Endothelial cell of umbilical vein (primary cell): ENCODE results near the gene ISLR. TPM values are rescaled to one million over a fixed set of nuclear protein-coding genes. Genes with fewer than 3 reads are reported as not detected.

Experiments
- BruUV-seq: library from RNA; stranded (reverse); fragments of 400-500 nt; replicated peaks from 2 replicates; lab custom pipeline; 2021; lab: Mats Ljungman, UMichigan
- CTCF ChIA-PET: fragments of 300-600, 350-600 bp; sonication (Branson Sonifier 250); formaldehyde crosslinking; loops from one replicate; lab custom pipeline; 2021; ENCODE audit warnings: antibody characterized with exemption, inconsistent platforms; lab: Charles Lee
- POLR2A ChIA-PET: fragments of 300-600, 350-600 bp; sonication (Branson Sonifier 250); formaldehyde crosslinking; loops from one replicate; lab custom pipeline; 2021; ENCODE audit warnings: antibody characterized with exemption, inconsistent platforms; lab: Charles Lee
- DNase-seq: peaks from one replicate; pipeline ENCODE4 v3.0.0-alpha.2; 2011; ENCODE audit warnings: low read depth, low spot score
- FAIRE-seq: peaks from 2 replicates; lab custom pipeline; 2011; peaks lifted over from hg19 to GRCh38; lab: Jason Lieb, UNC
- H2AFZ ChIP-seq: 2 replicates; pipeline ENCODE4 v1.6.0; 2012; ENCODE audit warnings: low read depth, low read length, control low read depth, inconsistent platforms
- H3K27ac ChIP-seq: 2 replicates; pipeline ENCODE4 v1.5.1; 2011; ENCODE audit warnings: low read depth, mild to moderate bottlenecking, control low read depth, low read length, moderate library complexity; ENCODE audit not compliant: insufficient read depth
- H3K27me3 ChIP-seq, 2 experiments: 2 replicates each; pipeline versions ENCODE4 v1.6.0 to v1.6.1; 2011; ENCODE audit warnings: low read length in 2 of 2, mixed read lengths in 1 of 2; ENCODE audit not compliant: control insufficient read depth in 2 of 2, insufficient read depth in 2 of 2
- H3K36me3 ChIP-seq, 2 experiments: 2 replicates in 1 of 2; 3 replicates in 1 of 2; pipeline ENCODE4 v1.5.1; 2011; ENCODE audit warnings: low read length in 2 of 2, mild to moderate bottlenecking in 1 of 2, moderate library complexity in 1 of 2; ENCODE audit not compliant: control insufficient read depth in 2 of 2, insufficient read depth in 2 of 2; ENCODE audit errors: extremely low read depth in 1 of 2
- H3K4me1 ChIP-seq: 3 replicates; pipeline ENCODE4 v1.5.1; 2011; ENCODE audit warnings: mild to moderate bottlenecking, low read length; ENCODE audit not compliant: control insufficient read depth, insufficient read depth; ENCODE audit errors: extremely low read depth
- H3K4me2 ChIP-seq: 2 replicates; pipeline ENCODE4 v1.6.1; 2011; ENCODE audit warnings: low read length, control low read depth, mixed read lengths; ENCODE audit not compliant: insufficient read depth
- H3K4me3 ChIP-seq, 3 experiments: fragments of 200-600 bp in 1 of 3; sonication (generic), shearing (Covaris generic) in 1 of 3; replicated peaks in 1 of 3; 2 replicates each; pipeline ENCODE4 v1.5.1; 2011 to 2016; ENCODE audit warnings: control low read depth in 3 of 3, low read length in 3 of 3, mild to moderate bottlenecking in 2 of 3, inconsistent platforms in 1 of 3, low read depth in 1 of 3, moderate library complexity in 1 of 3; ENCODE audit not compliant: insufficient read depth in 1 of 3
- H3K79me2 ChIP-seq: 2 replicates; pipeline ENCODE4 v1.6.0; 2012; ENCODE audit warnings: low read length, inconsistent platforms; ENCODE audit not compliant: control insufficient read depth, insufficient read depth
- H3K9ac ChIP-seq: replicated peaks from 2 replicates; pipeline ENCODE3; 2011; ENCODE audit warnings: low read length, control low read depth; ENCODE audit not compliant: insufficient read depth; ENCODE audit errors: extremely low read depth
- H3K9me1 ChIP-seq: replicated peaks from 3 replicates; pipeline ENCODE4 v1.6.0; 2011; ENCODE audit warnings: mild to moderate bottlenecking, low read length; ENCODE audit not compliant: control insufficient read depth, insufficient read depth; ENCODE audit errors: extremely low read depth
- H3K9me3 ChIP-seq: replicated peaks from 2 replicates; pipeline ENCODE4 v1.5.1; 2012; ENCODE audit warnings: low read length, inconsistent platforms; ENCODE audit not compliant: control insufficient read depth, insufficient read depth
- H4K20me1 ChIP-seq: replicated peaks from 2 replicates; pipeline ENCODE3; 2011; ENCODE audit warnings: mild to moderate bottlenecking, low read length; ENCODE audit not compliant: control insufficient read depth, insufficient read depth; ENCODE audit errors: extremely low read depth
- EZH2 ChIP-seq: IDR thresholded peaks from 2 replicates; pipeline ENCODE4 v1.6.1; 2012; ENCODE audit warnings: borderline replicate concordance, low read depth, mild to moderate bottlenecking, moderate library complexity, low read length, inconsistent platforms; ENCODE audit not compliant: severe bottlenecking
- GATA2 ChIP-seq: IDR thresholded peaks from 2 replicates; pipeline ENCODE4 v1.7.0; 2011; ENCODE audit warnings: low read depth, mild to moderate bottlenecking, moderate library complexity, mixed read lengths, low read length; ENCODE audit not compliant: insufficient read length, insufficient read depth
- JUN ChIP-seq: IDR thresholded peaks from 2 replicates; pipeline ENCODE4 v1.6.1; 2011; ENCODE audit warnings: borderline replicate concordance, low read depth; ENCODE audit not compliant: insufficient read length, insufficient read depth
- MYC ChIP-seq: IDR thresholded peaks from one replicate; pipeline ENCODE4 v1.6.1; 2011; ENCODE audit warnings: mild to moderate bottlenecking, low read depth, low read length
- POLR2A ChIP-seq: IDR thresholded peaks from 2 replicates; pipeline ENCODE4 v1.6.1; 2012; ENCODE audit warnings: low read depth, mild to moderate bottlenecking, control low read depth, low read length
- POLR2AphosphoS5 ChIP-seq: IDR thresholded peaks from 2 replicates; pipeline ENCODE4 v1.6.1; 2012; ENCODE audit warnings: low read depth, mild to moderate bottlenecking, control low read depth, low read length, moderate library complexity; ENCODE audit not compliant: insufficient read depth
- dilution Hi-C: fragments of 300-500 bp; cut with MboI; formaldehyde crosslinking; loops from one replicate; pipeline ENCODE4 v1.15.0; 2019; ENCODE audit warnings: low sequenced_read_pairs; ENCODE audit not compliant: extremely low pct_ligation_motif_present
- intact Hi-C: fragments of 100-400 bp; cut with micrococcal nuclease; formaldehyde crosslinking; loops from one replicate; pipeline ENCODE4 v1.10.0; 2022
- polyA plus RNA-seq, 4 experiments: library from polyadenylated mRNA; depleted of rRNA in 3 of 4; stranded (reverse) in 3 of 4; unstranded in 1 of 4; fragments of >200 nt; gene quantifications; 2 replicates each; pipeline versions ENCODE4 v1.2.1 to v1.2.3, GENCODE V29; 2011 to 2012; ENCODE audit warnings: missing spikeins in 1 of 4
- total RNA-seq: library from RNA; stranded (reverse); gene quantifications from 2 replicates; pipeline ENCODE4 v1.2.3, GENCODE V29; 2021
- TF ChIP-seq, protein P1 (sequence below): IDR thresholded peaks from 2 replicates; pipeline ENCODE4 v1.6.1; 2011; ENCODE audit not compliant: insufficient read depth, insufficient read length
- TF ChIP-seq, protein P2 (sequence below), 2 donors: IDR thresholded peaks; 1 replicate in 1 of 2; 2 replicates in 1 of 2; pipeline ENCODE4 v1.5.1; 2011; ENCODE audit warnings: low read length in 2 of 2, mild to moderate bottlenecking in 2 of 2, moderate library complexity in 2 of 2, control low read depth in 1 of 2, inconsistent platforms in 1 of 2, low read depth in 1 of 2; ENCODE audit not compliant: insufficient read depth in 1 of 2; ENCODE audit errors: extremely low read depth in 1 of 2

ISLR gene
- total and polyA plus RNA-seq, 2 donors (not counting 3 experiments of a cell fraction or from before 2014, with no cell fraction given): not detected

DNA sequence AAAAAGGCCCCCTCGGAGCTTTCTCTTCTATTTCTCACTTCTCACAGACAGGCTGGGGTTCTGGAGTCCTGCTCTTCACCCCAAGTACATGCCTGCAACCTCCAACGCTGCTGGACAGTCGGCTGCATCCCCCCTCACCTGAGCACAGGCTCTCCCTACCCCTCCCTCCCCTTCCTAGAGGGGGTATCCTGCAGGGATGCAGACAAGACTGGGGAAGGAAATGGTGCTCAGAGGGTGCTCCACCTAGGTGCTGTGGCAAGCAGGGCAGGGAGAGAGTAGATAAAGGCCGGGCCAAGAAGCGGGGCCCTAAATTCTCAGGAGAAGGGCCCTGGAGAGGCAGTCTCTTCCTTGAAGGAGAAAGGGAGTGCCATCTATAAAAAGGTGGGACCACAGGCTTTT is 36.0 kb downstream of the ISLR start:
- CTCF ChIA-PET: no interaction called here

More for the DNA sequence above, 36.0 kb downstream of the ISLR start:
- Histone ChIP-seq H3K9me1 (no peaks in the 10 kb centered on the region), H3K4me1 (no peaks in the 10 kb centered on the region), H3K4me2 (no peak overlapping the region), H3K9me3 (no peaks in the 10 kb centered on the region), H2AFZ (no peak overlapping the region), H3K36me3 (no peaks in the 10 kb centered on the region), H4K20me1 (no peaks in the 10 kb centered on the region), H3K79me2 (no peaks in the 10 kb centered on the region), H3K9ac (no peak overlapping the region), H3K27me3 (peaks cover 0 to 2% of the 10 kb centered on the region in 2 experiments), H3K27ac (no peak overlapping the region), H3K4me3 (no peak overlapping the region)
- intact Hi-C loops: no loop called here
- no TSS peak for BruUV-seq
- no peak for TF ChIP-seq GATA2
- TF ChIP-seq, protein P1, sequence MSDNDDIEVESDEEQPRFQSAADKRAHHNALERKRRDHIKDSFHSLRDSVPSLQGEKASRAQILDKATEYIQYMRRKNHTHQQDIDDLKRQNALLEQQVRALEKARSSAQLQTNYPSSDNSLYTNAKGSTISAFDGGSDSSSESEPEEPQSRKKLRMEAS: no peak
- no peak for TF ChIP-seq MYC
- TF ChIP-seq, protein P2, sequence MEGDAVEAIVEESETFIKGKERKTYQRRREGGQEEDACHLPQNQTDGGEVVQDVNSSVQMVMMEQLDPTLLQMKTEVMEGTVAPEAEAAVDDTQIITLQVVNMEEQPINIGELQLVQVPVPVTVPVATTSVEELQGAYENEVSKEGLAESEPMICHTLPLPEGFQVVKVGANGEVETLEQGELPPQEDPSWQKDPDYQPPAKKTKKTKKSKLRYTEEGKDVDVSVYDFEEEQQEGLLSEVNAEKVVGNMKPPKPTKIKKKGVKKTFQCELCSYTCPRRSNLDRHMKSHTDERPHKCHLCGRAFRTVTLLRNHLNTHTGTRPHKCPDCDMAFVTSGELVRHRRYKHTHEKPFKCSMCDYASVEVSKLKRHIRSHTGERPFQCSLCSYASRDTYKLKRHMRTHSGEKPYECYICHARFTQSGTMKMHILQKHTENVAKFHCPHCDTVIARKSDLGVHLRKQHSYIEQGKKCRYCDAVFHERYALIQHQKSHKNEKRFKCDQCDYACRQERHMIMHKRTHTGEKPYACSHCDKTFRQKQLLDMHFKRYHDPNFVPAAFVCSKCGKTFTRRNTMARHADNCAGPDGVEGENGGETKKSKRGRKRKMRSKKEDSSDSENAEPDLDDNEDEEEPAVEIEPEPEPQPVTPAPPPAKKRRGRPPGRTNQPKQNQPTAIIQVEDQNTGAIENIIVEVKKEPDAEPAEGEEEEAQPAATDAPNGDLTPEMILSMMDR (IDR thresholded peaks at IDR 0.05; ENCODE audit: extremely low read depth in 1 of 2, insufficient read depth in 1 of 2, low read depth in 1 of 2, low read length in 2 of 2): no peak
- no peak for TF ChIP-seq EZH2
- no peak for TF ChIP-seq JUN
- TF ChIP-seq POLR2AphosphoS5: no peak
- TF ChIP-seq POLR2A: no peak
- DNase-seq: no peak
- dilution Hi-C loops: no loop called here
- POLR2A ChIA-PET: no interaction called here
- FAIRE-seq: no peak
